ENCODE results near the gene CCDC102A.
"Not testable (repeated sequence)": the region's sequence is repeated elsewhere in the genome, so short reads cannot be mapped to it uniquely, and the experiment has no call there.

Gene CCDC102A

GRCh38 chr16:57500578-57501111, 35.7 kb downstream of the CCDC102A start:
- DNase-seq (ENCODE audit: low spot score): no peak

DNA sequence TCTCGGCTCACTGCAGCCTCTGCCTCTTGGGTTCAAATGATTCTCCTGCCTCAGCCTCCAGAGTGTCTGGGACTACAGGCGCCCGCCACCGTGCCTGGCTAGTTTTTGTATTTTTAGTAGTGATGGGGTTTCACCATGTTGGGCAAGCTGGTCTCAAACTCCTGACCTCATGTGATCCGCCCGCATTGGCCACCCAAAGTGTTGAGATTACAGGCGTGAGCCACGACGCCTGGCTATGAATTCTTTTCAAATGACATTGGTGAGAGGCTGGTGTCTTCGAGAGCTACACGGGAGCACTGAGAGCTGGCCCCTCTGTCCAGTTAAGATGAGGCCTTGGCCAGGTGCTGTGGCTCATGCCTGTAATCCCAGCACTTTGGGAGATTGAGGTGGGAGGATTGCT, 36.4 kb downstream of the CCDC102A start:
- not testable (repeated sequence) for DNase-seq (ENCODE audit: low spot score)

DNA sequence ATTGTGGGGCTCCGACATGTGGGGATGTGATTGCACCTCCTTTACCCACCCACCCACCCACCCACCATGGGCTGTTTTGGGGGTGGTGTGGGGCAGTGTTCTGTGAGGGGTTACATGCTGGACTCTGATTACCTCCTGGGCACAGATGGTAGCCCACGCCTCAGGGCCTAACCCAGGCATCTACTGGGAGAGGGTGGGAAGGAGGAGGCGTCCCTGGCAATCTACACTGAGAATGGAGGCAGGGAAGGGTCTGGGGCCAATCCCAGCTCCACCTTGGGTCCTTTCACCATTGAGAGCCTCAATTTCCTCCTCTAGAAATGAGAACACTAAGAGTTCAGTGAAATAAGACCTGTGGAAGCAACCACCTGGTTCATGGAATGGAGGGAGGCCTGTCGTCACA, 38.3 kb downstream of the CCDC102A start:
- DNase-seq (ENCODE audit: low spot score): no peak

- no peak for DNase-seq (ENCODE audit: low spot score)
Observed at GRCh38 chr16:57497121-57497520, 39.2 kb downstream of the CCDC102A start.

DNA sequence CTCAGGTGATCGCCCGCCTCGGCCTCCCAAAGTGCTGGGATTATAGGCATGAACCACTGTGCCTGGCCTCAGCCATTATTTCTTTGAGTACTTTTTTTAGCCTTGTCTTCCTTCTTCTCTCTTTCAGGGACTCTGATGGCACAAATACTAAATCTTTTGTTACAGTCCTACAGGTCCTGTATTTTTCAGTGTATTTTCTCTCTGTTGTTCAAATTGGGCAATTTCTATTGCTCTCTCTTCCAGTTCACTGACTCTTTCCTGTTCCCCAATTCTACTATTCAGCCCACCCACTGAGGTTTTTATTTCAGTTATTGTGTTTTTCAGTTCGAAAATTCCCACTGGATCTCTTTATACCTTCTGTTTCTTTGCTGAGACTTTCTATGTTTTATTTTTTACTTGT, 42.6 kb downstream of the CCDC102A start:
- DNase-seq (ENCODE audit: low spot score): no peak

GRCh38 chr16:57489229-57489628, 47.1 kb downstream of the CCDC102A start:
- DNase-seq (ENCODE audit: low spot score): no peak

GRCh38 chr16:57486858-57487834, 49.2 kb downstream of the CCDC102A start:
- no peak for DNase-seq (ENCODE audit: low spot score)

DNA sequence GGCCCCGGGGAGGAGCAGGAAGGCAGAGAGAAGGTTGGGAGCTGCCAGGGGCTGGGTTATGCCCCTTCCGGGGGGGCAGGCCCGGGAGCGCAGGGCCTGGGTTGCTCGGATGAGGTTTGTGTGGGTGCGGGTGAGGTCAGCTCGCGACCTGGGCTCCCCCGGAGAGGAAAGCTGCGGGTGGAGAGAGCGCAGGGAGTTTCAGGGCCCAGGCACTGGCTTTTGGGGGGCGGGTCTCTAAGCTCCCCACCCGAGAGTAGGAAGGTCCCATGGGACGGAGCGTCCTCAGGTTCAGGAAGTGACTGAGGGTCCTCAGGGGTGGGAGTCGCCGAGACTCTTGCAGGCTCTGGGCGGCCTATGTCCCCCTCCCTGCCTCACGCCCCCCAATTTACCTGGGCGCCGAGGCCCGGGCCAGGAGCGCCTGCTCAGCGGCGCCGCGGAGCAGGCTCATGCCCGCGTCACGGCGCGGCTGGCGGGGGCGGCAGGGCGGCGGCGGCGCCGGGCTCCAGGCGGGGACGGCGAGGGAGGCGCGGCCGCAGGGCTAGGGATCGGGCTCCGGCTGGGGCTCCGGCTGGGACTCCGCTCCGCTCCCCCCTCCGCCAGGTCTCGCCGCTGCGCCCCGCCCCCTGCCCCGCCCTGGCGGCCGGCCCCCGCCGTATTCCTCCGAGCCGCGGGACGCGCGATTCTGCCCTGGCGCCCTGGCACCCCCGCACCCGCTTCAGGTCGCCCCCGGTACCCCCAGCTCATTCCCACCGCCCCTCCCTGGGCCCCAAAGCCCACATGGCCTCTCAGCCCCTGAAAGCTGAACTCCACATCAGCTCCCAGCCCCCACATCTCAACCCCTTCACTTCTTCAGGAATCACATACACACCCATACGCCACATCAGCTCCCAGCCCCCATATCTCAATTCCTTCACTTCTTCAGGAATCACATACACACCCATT, 50.2 kb downstream of the CCDC102A start, which contains the start of gene DOK4:
TSS of gene DOK4 (minus strand) at position 578 of the 942 bp plus-strand sequence. CDS start 6,986 bp downstream, outside the sequence.
- DNase-seq (ENCODE audit: low spot score): peak; percentile 79

GRCh38 chr16:57485091-57485915, 51.1 kb downstream of the CCDC102A start:
- peak; percentile 40 for DNase-seq (ENCODE audit: low spot score)

DNA sequence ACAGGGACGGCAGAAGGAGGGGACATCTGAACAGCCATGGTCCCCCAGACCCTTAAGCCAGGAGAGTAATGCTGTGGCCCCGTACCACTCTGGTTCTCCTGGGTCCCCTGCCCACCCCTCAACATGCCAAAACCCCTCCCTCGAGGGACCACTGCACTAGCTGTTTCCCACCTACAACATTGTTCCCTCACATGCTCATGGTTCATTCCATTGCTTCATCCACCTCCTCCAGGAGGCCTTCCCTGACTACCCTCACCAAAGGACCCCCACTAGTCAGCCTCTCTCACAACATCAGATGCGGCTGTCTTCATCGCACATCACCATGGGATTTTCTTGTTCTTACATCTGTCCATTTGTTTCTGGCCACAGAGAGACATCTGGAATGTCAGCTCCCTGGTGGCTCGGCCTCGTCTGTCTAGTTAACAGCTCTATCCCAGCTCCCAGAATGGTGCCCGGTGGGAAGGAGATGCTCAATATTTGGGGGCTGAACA, 51.8 kb downstream of the CCDC102A start:
- DNase-seq (ENCODE audit: low spot score): no peak

DNA sequence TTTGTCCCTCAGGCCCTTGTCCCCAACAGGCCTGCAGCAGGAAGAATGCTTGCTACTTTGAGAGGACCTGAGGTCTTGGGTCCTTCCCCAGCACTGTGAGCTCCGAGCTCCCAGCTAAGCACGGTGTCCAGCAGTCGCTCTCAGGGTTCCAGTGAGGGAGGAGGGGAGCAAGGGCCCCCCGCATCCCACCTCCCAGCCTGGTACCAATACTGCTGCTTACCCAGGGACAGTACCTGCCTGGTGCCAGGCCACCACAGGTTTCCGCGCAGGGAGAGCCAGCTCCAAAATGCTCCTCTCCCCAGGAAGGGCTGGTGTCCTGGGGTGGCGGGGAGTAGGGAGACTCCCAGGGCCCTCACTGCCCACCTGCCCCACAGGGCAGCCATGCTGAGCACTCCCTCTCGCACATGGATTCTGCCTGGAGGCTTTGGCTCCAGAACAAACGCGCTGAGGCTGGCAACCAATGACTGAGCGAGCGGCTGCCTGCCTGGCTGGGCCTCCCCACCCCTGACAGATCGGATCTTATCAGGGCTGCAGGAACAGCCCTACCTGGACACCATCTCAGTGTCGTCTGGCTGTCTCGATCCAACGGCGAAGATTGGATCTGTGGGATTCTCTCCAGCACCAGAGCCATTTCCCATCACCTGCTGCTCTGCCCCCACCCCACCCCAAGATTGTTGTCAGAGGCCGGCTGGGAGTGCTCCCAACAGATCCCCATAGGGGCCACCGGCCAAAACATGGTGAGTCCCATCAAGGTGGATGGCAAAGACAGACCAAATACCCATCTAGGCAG, 52.5 kb downstream of the CCDC102A start:
- no peak for DNase-seq (ENCODE audit: low spot score)

DNA sequence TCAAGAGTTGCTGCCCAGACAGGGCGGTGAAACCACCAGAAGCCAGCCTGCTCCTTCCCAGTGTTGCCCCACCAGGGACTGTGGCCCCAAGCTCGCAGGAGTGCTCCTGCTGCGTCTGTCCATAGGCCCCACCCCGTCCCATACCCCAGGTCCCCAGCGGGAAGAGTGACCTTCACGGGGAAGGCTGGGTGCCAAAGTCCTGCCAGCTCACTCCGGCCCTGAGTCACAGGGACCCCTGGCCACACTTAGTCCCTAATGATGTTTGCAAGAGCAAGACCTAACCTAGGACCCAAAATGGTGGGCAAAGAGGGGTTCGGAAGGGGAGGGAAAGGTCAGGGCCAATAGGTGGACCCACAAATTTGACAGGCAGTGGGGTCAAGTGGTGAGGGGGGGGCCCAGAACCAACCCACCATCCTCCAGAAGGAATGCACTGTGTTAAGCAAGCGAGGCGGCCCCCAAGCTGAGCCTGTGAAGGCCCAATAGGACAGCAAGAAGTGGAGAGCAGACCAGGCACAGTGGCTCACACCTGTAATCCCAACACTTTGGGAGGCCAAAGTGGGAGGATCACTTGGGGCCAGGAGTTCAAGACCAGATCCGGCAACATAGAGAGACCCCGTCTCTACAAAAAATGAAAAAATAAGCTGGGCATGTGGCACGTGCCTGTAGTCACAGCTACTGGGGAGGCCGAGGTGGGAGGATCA, 53.4 kb downstream of the CCDC102A start:
- DNase-seq (ENCODE audit: low spot score): no peak

- no peak for DNase-seq (ENCODE audit: low spot score)
Observed at GRCh38 chr16:57481421-57481820, 55.0 kb downstream of the CCDC102A start.

- DNase-seq (ENCODE audit: low spot score): no peak
Observed at GRCh38 chr16:57480754-57481230, 55.6 kb downstream of the CCDC102A start.

DNA sequence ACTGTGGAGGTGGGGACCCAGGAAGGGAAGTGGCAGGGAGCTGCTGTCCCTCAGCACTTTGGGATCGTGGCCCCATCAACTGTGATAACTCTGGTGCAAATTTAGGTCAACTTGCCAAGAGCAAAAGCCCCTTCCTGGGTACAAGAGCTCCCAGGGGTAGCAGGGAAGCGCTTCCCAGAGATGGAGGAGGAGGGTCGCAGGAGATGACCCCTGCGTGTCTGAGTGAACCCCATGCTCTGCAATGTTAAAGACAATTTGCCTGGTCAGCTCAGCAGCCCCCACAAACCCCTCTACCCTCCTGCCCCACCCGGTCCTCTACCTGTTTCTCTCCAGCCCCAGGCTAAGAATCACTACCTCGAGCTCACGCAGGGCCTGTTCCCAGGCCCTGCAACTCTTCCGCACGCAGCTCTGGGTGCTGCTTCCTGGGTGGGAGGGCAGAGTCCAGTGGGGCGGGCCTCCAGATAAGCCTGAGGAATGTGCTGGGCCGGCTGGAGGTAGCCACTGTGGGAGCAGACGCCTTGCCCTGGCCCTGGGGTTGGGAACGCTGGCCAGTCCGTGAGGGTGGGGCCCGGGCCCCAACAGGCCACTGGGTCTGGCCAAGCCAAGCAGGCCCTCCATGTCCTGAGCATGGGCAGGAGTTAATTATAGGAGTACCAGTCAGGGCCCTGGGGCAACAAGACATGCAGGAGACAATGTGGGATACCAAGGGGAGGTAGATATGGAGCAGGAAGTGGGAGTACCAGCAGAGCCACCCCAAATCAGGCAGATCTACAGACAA, 56.2 kb downstream of the CCDC102A start:
- peak; percentile 81 for DNase-seq (ENCODE audit: low spot score)

GRCh38 chr16:57479205-57479975, 57.0 kb downstream of the CCDC102A start:
- DNase-seq (ENCODE audit: low spot score): peak; percentile 71

GRCh38 chr16:57478396-57479204, 57.8 kb downstream of the CCDC102A start:
- no peak for DNase-seq (ENCODE audit: low spot score)
